Progenitor cell of endocrine pancreas (in vitro differentiated cells): Measurements from ENCODE around the gene CIITA. TPM values are rescaled to one million over a fixed set of nuclear protein-coding genes. Genes with fewer than 3 reads are reported as not detected.
A peak's percentile ranks its signal among the peaks of the same experiment; 100 is the strongest.

Source experiments
- DNase-seq: peaks from one replicate; pipeline ENCODE4 v3.0.0; 2021; ENCODE audit warnings: low spot score; ENCODE audit not compliant: unreplicated experiment
- H3K27ac Mint-ChIP-seq: 2 replicates; pipeline ENCODE4 v1.8.0; 2021; ENCODE audit warnings: mild to moderate bottlenecking, moderate library complexity, mixed read lengths
- H3K27me3 Mint-ChIP-seq: 2 replicates; pipeline ENCODE4 v1.8.0; 2021; ENCODE audit warnings: mixed read lengths
- H3K36me3 Mint-ChIP-seq: 2 replicates; pipeline ENCODE4 v1.8.0; 2022; ENCODE audit warnings: mixed read lengths; ENCODE audit not compliant: insufficient read depth
- H3K4me1 Mint-ChIP-seq: 2 replicates; pipeline ENCODE4 v1.8.0; 2021; ENCODE audit warnings: low read depth, mixed read lengths
- H3K4me3 Mint-ChIP-seq: 2 replicates; pipeline ENCODE4 v1.8.0; 2021; ENCODE audit warnings: low read depth, mild to moderate bottlenecking, moderate library complexity, mixed read lengths
- H3K9me3 Mint-ChIP-seq: 2 replicates; pipeline ENCODE4 v1.8.0; 2021; ENCODE audit warnings: low read depth, mixed read lengths
- CTCF ChIP-seq: fragments of 200-600 bp; sonication (generic); IDR thresholded peaks from one replicate; pipeline ENCODE4 v1.5.0; 2021; ENCODE audit warnings: antibody characterized with exemption, mild to moderate bottlenecking; ENCODE audit not compliant: unreplicated experiment
- total RNA-seq: library from RNA; stranded (reverse); gene quantifications from 2 replicates; pipeline ENCODE4 v1.2.1, GENCODE V29; 2021

Gene CIITA
- total RNA-seq, 1 donor from 2014 or later, result not detected

GRCh38 chr16:10947211-10947787 is 70.3 kb downstream of the CIITA start:
- H3K4me3 Mint-ChIP-seq, result no peak overlapping the region
- H3K4me1 Mint-ChIP-seq, result peaks cover 19% of the 10 kb centered on the region
- no peaks in the 10 kb centered on the region for H3K36me3 Mint-ChIP-seq
- no peaks in the 10 kb centered on the region for H3K27me3 Mint-ChIP-seq
- TF ChIP-seq CTCF, result no peak
- no peak overlapping the region for H3K27ac Mint-ChIP-seq
- no peak for DNase-seq
- no peaks in the 10 kb centered on the region for H3K9me3 Mint-ChIP-seq

GRCh38 chr16:10949424-10949970 is 72.5 kb downstream of the CIITA start:
- H3K4me1 Mint-ChIP-seq, result peaks cover 19% of the 10 kb centered on the region
- no peak overlapping the region for H3K4me3 Mint-ChIP-seq
- no peak for DNase-seq
- no peaks in the 10 kb centered on the region for H3K9me3 Mint-ChIP-seq
- no peaks in the 10 kb centered on the region for H3K27me3 Mint-ChIP-seq
- no peaks in the 10 kb centered on the region for H3K36me3 Mint-ChIP-seq
- no peak for TF ChIP-seq CTCF
- peak overlapping the region; percentile 67 for H3K27ac Mint-ChIP-seq

- H3K36me3 Mint-ChIP-seq, result no peaks in the 10 kb centered on the region
- no peak overlapping the region for H3K27ac Mint-ChIP-seq
- no peak for DNase-seq
- H3K4me1 Mint-ChIP-seq, result peaks cover 18% of the 10 kb centered on the region
- TF ChIP-seq CTCF, result no peak
- no peaks in the 10 kb centered on the region for H3K27me3 Mint-ChIP-seq
- H3K4me3 Mint-ChIP-seq, result no peak overlapping the region
- no peaks in the 10 kb centered on the region for H3K9me3 Mint-ChIP-seq
Measured at GRCh38 chr16:10950393-10950792, 73.4 kb downstream of the CIITA start.

- no peaks in the 10 kb centered on the region for H3K27me3 Mint-ChIP-seq
- H3K36me3 Mint-ChIP-seq, result no peaks in the 10 kb centered on the region
- H3K4me3 Mint-ChIP-seq, result no peak overlapping the region
- no peak for TF ChIP-seq CTCF
- peaks cover 14% of the 10 kb centered on the region for H3K4me1 Mint-ChIP-seq
- DNase-seq, result no peak
- H3K27ac Mint-ChIP-seq, result no peak overlapping the region
- no peaks in the 10 kb centered on the region for H3K9me3 Mint-ChIP-seq
Measured at GRCh38 chr16:10951026-10951425, 74.0 kb downstream of the CIITA start.

- no peaks in the 10 kb centered on the region for H3K36me3 Mint-ChIP-seq
- no peak for TF ChIP-seq CTCF
- no peak for DNase-seq
- no peak overlapping the region for H3K4me3 Mint-ChIP-seq
- no peaks in the 10 kb centered on the region for H3K9me3 Mint-ChIP-seq
- peaks cover 8% of the 10 kb centered on the region for H3K4me1 Mint-ChIP-seq
- no peaks in the 10 kb centered on the region for H3K27me3 Mint-ChIP-seq
- no peak overlapping the region for H3K27ac Mint-ChIP-seq
Measured at GRCh38 chr16:10954903-10955302, 77.9 kb downstream of the CIITA start.
